HUES6 (cell line): ENCODE measurements around the gene PODXL.

Source experiments
- H3K27ac ChIP-seq: 2 replicates; pipeline ENCODE4 v1.7.0; 2013; ENCODE audit warnings: low read depth, mild to moderate bottlenecking, low read length, inconsistent platforms
- H3K27me3 ChIP-seq: 2 replicates; pipeline ENCODE4 v1.6.1; 2013; ENCODE audit warnings: low read length; ENCODE audit not compliant: control insufficient read depth, insufficient read depth
- H3K36me3 ChIP-seq: 2 replicates; pipeline ENCODE4 v1.6.1; 2013; ENCODE audit warnings: low read length; ENCODE audit not compliant: control insufficient read depth, insufficient read depth
- H3K4me1 ChIP-seq: 2 replicates; pipeline ENCODE4 v1.6.1; 2013; ENCODE audit warnings: low read length; ENCODE audit not compliant: control insufficient read depth, insufficient read depth
- H3K4me3 ChIP-seq: 2 replicates; pipeline ENCODE4 v1.5.1; 2013; ENCODE audit warnings: low read depth, low read length
- H3K9ac ChIP-seq: one replicate; pipeline ENCODE4 v1.6.1; 2013; ENCODE audit warnings: mild to moderate bottlenecking, low read length
- H3K9me3 ChIP-seq: 2 replicates; pipeline ENCODE4 v1.6.1; 2013; ENCODE audit warnings: low read depth, low read length; ENCODE audit not compliant: control insufficient read depth, insufficient read depth

PODXL gene

DNA sequence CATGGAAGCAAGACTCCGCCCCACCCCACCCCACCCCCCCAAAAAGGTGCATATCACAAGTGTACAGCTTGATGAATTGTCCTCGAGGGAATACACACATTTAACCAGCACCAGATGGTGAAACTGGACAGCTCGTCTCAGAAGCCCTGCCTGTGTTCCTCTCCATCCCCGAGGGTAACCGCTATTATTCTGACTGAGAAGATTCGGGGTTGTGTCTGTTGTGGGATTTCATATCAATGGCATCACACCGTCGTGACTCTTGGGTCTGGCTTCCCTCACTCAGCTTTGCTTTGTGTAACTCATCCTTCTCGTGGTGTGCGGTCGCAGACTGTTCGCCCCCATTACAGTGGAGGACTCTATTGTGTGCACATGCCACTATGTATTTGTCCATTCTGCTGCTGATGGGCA, 18.9 kb downstream of the PODXL start:
- Histone ChIP-seq H3K9me3 (no peaks in the 10 kb centered on the region), H3K27ac (no peak overlapping the region; the same call in 1 of the 2 replicates), H3K27me3 (no peaks in the 10 kb centered on the region), H3K36me3 (peaks cover 88% of the 10 kb centered on the region), H3K4me1 (peaks cover 67% of the 10 kb centered on the region), H3K9ac (no peak overlapping the region), H3K4me3 (no peak overlapping the region)

DNA sequence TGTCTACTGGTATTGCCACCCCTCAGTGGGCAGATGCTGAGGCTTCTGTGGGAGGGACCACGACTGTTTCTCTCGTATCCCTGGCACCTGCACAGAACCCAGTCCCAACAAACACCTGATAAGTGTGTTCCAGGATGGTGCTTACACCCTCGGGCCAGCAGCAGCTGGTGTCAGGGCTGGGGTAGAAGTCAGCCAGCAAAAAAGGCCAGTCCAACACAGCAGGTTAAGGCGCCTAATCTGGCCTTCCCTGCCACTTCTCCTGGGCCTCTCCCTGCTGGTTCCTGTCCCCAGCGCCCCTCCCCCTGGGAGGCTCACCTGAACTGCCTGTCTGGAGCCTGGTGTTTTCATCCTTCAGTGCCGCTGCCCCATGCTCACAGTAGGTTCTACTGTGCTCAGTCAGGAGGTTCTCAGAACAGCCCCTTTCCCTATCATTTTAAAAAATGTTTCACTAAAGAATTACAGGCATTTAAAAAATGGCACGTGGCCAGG, 20.0 kb downstream of the PODXL start:
- H3K4me1 ChIP-seq = peaks cover 60% of the 10 kb centered on the region
- no peaks in the 10 kb centered on the region for H3K27me3 ChIP-seq
- peaks cover 84% of the 10 kb centered on the region for H3K36me3 ChIP-seq
- H3K4me3 ChIP-seq = no peak overlapping the region
- no peak overlapping the region for H3K9ac ChIP-seq
- H3K27ac ChIP-seq = no peak overlapping the region
- no peaks in the 10 kb centered on the region for H3K9me3 ChIP-seq

DNA sequence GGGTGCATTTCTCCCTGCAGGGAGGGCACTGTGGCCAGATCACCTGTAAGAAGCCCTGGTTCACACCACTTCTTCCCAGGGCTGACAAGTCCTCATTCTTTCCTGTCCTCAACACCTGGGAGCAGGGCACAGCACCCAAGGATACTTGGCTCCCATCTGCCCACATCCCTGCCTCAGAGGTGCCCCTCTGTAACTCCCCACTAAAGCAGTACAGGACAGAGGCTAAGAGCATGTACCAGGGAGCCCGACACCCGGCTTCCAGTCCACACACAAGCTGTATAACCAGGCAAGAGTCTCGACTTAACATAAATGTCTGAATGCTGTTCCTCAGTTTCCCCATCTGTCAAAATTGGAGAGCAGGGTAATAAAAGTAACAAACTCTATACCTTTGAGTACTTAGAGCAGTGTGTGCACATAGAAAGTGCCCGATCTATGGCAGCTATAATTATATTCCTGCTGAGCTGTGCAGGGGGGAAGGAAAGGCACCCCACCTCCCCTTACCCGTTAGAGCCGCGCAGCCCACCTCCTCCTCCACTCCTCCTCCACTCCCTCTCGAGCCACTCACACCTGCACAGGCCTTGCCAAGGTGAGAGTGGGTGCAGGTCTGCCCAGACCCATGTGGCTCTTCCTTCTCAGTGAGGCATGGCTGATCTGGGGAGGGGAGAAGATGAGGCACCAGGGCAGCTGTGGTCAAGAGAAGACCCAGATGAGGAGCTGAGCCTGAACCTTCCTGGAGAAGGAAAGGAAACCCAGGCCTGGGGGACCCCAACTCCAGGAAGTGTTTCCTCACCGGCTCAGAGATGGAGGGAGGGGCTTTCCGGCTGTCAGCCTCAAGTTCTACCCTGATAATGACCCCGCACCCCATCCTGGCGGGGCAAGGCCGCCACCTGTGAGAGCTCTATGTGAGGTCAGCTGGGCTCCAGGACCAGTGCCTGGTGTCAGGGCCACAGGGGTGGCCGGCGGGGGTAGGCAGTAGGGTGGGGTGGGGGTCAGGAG, 22.6 kb downstream of the PODXL start:
- Histone ChIP-seq H3K9ac (no peak overlapping the region), H3K27me3 (no peaks in the 10 kb centered on the region), H3K9me3 (no peaks in the 10 kb centered on the region), H3K4me3 (no peak overlapping the region), H3K27ac (no peak overlapping the region), H3K4me1 (peaks cover 58% of the 10 kb centered on the region), H3K36me3 (peaks cover 80% of the 10 kb centered on the region)

DNA sequence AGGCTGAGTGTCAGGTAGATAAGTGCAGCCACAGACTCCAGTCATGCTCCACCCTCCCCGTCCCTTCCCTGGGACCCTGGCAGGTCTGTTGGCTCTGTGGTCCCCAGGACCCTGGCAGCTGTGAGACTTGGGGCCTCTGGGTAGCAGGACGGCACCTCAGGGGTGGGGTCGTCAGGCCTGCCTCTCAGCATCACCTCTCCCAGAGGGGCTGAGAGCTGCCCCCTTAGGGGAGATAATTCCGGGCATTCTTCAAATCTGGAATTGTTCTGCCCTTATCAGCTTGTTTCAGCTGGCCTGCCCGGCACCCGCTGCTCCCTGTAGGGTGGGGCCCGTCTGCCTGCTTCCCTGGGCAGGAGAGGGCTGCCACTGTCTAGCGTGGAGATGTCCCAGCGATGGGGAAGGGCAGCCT, 23.3 kb downstream of the PODXL start:
- no peak overlapping the region for H3K4me3 ChIP-seq
- no peaks in the 10 kb centered on the region for H3K27me3 ChIP-seq
- no peak overlapping the region for H3K9ac ChIP-seq
- H3K9me3 ChIP-seq = no peaks in the 10 kb centered on the region
- H3K27ac ChIP-seq = no peak overlapping the region
- H3K4me1 ChIP-seq = peaks cover 56% of the 10 kb centered on the region
- peaks cover 81% of the 10 kb centered on the region for H3K36me3 ChIP-seq

DNA sequence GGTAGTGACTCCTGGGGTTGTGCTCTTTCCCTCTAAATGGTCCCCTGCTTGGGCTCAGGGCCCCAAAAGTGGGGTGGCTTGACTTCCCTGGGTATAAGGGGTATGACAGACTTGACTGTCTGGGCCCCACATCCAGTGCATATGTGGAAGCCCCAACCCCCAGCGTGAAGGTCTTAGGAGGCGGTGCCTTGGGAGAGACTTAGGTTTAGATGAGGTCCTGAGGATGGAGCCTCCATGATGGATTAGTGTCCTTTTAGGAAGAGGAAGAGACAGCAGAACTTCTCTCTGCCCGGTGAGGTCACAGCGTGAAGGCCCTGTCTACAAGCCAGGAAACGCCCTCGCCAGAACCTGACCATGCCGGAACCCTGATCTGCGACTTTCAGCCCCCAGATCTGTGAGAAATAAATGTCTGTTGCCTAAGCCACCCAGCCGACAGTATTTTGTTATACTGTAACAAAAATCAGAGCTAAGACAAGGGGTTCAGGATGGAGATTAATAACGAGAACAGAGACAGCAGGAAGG, 23.8 kb downstream of the PODXL start:
- Histone ChIP-seq H3K27ac (no peak overlapping the region), H3K36me3 (peaks cover 76% of the 10 kb centered on the region), H3K27me3 (no peaks in the 10 kb centered on the region), H3K4me1 (peaks cover 51% of the 10 kb centered on the region), H3K4me3 (no peak overlapping the region), H3K9ac (no peak overlapping the region), H3K9me3 (no peaks in the 10 kb centered on the region)

DNA sequence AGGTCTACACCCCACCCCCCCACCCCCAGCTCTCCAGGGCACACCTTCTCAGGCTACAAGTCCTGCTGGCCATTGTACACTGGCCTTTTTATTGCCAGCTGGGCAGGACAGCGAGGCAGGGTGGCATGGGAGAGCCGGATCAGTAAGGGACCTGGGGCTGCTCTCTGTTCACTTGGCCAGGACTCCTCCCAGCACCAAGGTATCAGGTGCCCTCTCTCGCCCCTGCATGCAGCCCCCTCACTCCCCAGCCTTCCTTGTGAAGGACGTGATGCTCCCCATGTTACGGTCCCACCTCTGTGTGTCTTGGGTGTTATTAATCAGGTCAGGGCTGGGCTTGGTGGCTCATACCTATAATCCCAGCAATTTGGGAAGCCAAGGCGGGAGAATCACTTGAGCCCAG, 26.3 kb downstream of the PODXL start:
- no peak overlapping the region for H3K4me3 ChIP-seq
- H3K27me3 ChIP-seq = no peaks in the 10 kb centered on the region
- H3K9ac ChIP-seq = no peak overlapping the region
- H3K9me3 ChIP-seq = no peaks in the 10 kb centered on the region
- peaks cover 60% of the 10 kb centered on the region for H3K36me3 ChIP-seq
- H3K27ac ChIP-seq = no peak overlapping the region
- peaks cover 60% of the 10 kb centered on the region for H3K4me1 ChIP-seq

DNA sequence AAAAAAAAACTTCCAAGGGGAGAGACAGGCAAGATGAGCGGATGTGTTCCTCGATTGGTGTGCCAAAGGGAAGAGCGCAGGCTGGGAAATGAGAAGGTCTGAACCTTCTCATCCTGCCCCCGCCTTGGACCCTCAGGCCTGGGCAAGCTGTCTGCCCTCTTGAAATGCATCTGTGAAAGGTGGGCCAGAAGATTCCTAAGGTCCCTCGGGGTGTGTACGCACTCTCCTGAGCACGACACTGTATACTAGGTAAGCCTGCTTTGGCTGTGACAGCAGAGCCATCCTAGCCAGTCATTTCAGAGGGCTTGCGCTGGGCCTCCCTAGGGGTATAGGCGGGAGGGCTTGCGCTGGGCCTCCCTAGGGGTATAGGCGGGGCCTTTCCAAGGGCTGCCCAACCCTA, 26.8 kb downstream of the PODXL start:
- Histone ChIP-seq H3K27me3 (no peaks in the 10 kb centered on the region), H3K4me3 (no peak overlapping the region), H3K9me3 (no peaks in the 10 kb centered on the region), H3K9ac (no peak overlapping the region), H3K4me1 (peaks cover 62% of the 10 kb centered on the region), H3K27ac (peak overlapping the region; percentile 13; the same call in 1 of the 2 replicates), H3K36me3 (peaks cover 60% of the 10 kb centered on the region)

DNA sequence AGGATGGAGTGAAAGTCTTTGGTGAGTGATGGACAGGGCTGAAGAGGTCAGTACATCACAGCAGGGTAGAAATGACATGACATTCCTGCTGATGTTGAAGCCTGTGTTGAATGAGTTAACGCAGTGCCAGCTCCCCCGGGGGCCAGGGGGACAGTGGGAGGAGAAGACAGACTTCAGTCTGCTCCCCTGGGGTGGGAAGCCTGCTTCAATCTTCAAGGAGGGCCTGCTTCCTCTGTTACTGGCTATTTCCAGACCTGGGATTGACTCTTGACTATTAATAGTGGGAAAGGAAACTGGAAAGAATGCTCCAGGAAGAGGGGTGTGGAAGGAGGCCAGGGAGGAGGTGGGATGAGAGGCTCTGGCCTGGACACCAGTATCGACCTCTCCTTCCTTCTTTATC, 27.2 kb downstream of the PODXL start:
- peaks cover 66% of the 10 kb centered on the region for H3K4me1 ChIP-seq

DNA sequence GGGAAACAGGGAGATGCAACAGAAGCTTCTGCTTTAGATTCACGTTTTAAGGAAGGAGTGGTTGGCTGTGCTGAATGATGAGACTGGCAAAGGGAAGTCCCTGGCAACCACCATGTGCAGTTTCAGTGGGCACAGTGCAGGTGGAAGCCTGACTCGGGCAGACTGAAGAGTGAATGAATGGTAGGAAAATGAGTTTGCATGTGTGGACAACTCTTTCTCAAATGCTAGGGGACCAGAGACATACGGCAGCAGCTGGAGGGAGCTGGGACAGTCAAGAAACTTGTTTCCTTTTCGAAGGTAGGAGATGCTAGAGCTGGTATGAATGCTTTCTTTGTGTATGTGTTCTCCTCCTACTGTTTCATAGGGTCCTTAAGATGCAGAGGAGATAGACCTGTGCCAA, 29.0 kb downstream of the PODXL start:
- peaks cover 61% of the 10 kb centered on the region for H3K4me1 ChIP-seq
- H3K36me3 ChIP-seq = peaks cover 41% of the 10 kb centered on the region
- H3K27ac ChIP-seq = no peak overlapping the region
- no peak overlapping the region for H3K9ac ChIP-seq
- no peak overlapping the region for H3K4me3 ChIP-seq
- H3K9me3 ChIP-seq = no peaks in the 10 kb centered on the region
- H3K27me3 ChIP-seq = no peaks in the 10 kb centered on the region

More for the DNA sequence above, 27.2 kb downstream of the PODXL start:
- Histone ChIP-seq H3K4me3 (no peak overlapping the region), H3K9me3 (no peaks in the 10 kb centered on the region), H3K9ac (no peak overlapping the region), H3K36me3 (peaks cover 58% of the 10 kb centered on the region), H3K27me3 (no peaks in the 10 kb centered on the region), H3K27ac (peak overlapping the region; percentile 13; the same call in 1 of the 2 replicates)

DNA sequence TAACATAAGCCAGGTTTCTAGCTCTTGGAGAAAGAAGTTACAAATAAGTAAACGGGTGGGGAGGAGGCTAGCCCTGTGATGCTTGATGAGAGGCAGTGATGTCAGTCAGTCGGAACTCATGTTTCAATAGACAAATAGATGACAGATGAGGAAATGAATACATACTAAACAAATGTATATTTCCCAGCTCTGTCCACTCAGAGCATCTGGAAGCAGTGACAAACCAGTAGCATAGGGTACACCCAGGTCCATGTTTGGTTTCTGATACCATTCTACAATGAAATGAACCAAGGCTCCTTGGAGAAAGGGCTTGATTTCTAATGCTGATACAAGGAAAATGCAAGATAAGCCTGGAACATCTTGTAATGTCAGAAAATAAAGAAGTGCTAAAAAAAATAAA, 30.6 kb downstream of the PODXL start:
- no peak overlapping the region for H3K27ac ChIP-seq
- no peak overlapping the region for H3K9ac ChIP-seq
- no peaks in the 10 kb centered on the region for H3K9me3 ChIP-seq
- H3K4me3 ChIP-seq = no peak overlapping the region
- H3K36me3 ChIP-seq = peaks cover 31% of the 10 kb centered on the region
- H3K4me1 ChIP-seq = peaks cover 68% of the 10 kb centered on the region
- H3K27me3 ChIP-seq = no peaks in the 10 kb centered on the region

DNA sequence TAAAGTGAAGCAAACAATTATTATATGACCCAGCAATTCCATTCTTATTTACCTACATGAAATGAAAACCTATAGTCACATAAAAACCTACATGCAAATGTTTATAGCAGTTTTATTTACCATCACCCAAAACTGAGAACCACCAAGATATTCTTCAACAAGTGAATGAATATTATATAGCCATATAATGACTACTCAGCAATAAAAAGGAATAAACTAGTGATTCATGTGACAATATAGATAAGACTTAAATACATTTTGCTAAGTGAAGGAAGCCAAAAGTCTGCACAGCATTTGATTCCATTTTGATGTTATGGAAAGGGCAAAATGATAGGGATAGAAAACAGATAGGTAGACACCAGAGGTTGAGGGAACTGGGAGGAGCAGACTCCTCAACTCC, 31.7 kb downstream of the PODXL start:
- Histone ChIP-seq H3K9ac (no peak overlapping the region), H3K4me1 (peaks cover 73% of the 10 kb centered on the region), H3K4me3 (no peak overlapping the region), H3K36me3 (peaks cover 34% of the 10 kb centered on the region), H3K27ac (no peak overlapping the region), H3K27me3 (no peaks in the 10 kb centered on the region), H3K9me3 (no peaks in the 10 kb centered on the region)
